Measurements from ENCODE around the gene KLF3.

Gene KLF3

GRCh38 chr4:38634047-38634759, 29.8 kb upstream of the KLF3 start:
- TF ChIP-seq, protein P1, sequence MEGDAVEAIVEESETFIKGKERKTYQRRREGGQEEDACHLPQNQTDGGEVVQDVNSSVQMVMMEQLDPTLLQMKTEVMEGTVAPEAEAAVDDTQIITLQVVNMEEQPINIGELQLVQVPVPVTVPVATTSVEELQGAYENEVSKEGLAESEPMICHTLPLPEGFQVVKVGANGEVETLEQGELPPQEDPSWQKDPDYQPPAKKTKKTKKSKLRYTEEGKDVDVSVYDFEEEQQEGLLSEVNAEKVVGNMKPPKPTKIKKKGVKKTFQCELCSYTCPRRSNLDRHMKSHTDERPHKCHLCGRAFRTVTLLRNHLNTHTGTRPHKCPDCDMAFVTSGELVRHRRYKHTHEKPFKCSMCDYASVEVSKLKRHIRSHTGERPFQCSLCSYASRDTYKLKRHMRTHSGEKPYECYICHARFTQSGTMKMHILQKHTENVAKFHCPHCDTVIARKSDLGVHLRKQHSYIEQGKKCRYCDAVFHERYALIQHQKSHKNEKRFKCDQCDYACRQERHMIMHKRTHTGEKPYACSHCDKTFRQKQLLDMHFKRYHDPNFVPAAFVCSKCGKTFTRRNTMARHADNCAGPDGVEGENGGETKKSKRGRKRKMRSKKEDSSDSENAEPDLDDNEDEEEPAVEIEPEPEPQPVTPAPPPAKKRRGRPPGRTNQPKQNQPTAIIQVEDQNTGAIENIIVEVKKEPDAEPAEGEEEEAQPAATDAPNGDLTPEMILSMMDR (conservative IDR thresholded peaks at IDR 0.05) = no peak
- 0 out of 2 replicates have a peak overlapping the region, but pooled peaks have one; percentile 3 for H3K27ac ChIP-seq

- TF ChIP-seq, protein P1 (conservative IDR thresholded peaks at IDR 0.05) = no peak
- no peak overlapping the region for H3K27ac ChIP-seq
These were observed 24.8 kb upstream of the KLF3 start for GRCh38 chr4:38639242-38639641.

DNA sequence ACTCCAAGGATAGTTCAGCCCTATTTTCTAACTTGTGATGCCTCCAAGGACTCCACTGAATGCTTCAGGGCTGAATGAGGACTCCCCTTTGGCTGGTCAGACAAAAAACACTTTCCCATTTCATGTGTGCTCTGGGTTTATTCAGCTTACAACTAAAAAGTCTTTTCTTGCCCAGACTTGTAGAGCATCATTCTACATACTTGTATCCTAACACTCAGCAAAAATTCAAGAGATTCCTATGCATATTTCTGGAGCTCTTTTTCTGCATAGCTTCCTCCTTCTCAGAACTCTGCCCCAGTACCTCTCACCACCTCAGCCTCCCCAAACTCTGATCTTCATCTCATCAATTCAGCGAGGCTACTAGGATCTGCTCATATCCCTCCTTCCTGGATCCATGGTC, 22.2 kb upstream of the KLF3 start:
- TF ChIP-seq, protein P1 (conservative IDR thresholded peaks at IDR 0.05) = no peak
- no peak overlapping the region for H3K27ac ChIP-seq

GRCh38 chr4:38644201-38644600, 19.8 kb upstream of the KLF3 start:
- no peak overlapping the region for H3K27ac ChIP-seq
- TF ChIP-seq, protein P1 (conservative IDR thresholded peaks at IDR 0.05) = no peak

- no peak overlapping the region for H3K27ac ChIP-seq
- TF ChIP-seq, protein P1 (conservative IDR thresholded peaks at IDR 0.05) = no peak
These were observed 16.7 kb upstream of the KLF3 start for GRCh38 chr4:38647101-38647819.

GRCh38 chr4:38650133-38650532, 13.9 kb upstream of the KLF3 start:
- H3K27ac ChIP-seq = no peak overlapping the region
- TF ChIP-seq, protein P1 (conservative IDR thresholded peaks at IDR 0.05) = no peak

DNA sequence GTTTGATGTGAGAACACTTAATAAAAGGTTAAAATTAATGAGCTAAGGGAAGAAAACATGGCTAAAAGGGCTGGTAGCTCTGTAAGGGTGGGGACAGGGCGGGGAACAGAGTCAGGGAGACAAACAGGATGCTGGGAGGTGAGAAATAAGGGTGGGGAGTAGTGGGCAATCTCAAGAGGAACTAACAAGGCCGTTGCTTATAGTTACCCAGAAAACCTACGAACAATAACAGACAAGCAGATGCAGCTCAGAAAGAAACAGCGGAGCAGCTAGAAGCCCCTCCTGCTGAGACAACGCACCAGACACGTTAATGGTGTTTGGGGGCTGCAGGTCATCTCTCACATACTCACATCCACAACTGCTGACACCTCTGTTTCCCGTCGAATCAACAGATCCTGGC, 9.7 kb upstream of the KLF3 start:
- H3K27ac ChIP-seq = no peak overlapping the region
- TF ChIP-seq, protein P1 (conservative IDR thresholded peaks at IDR 0.05) = no peak
